ENCODE results near the gene HCN4.

DNA sequence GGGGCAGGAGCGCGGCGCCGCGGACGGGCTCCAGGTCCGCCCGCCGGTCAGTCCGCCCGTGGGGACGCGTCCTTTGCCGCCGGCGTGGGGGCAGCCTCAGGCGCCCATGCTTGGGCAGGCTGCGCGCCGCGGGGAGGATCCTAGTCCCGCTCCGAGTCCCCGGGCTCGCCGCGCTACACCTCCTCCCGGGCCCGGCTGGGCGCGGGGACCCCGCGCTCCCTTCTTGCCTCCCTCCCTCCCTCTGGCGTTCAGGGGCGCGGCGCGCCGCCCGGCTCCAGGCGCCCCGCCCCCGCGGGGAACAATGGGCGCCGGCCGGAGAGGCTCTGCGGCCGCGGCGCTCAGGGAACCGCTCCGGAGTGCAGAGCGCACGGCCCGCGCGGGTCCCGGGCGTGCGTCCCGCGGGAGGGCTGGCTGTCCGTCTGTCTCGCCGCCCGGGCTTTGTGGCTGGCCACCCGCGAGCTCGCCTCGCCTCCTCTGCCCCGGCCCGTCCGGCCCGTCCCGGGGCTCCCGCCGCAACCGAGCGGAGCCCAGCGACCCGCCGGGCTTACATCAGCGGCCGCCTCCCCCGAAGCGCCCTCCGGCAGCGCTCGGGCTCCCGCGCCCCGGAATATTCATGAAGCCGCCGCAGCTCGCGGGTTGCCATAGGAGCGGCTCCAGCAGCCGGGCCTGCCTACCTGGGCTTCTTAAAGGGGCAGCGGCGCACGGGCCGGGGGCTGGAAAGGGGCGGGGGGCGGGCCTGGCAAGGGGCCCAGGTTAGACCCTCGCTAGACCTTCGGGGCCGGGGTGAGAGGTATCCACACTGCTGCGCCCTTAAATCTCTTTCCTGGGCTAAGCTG is at the start of gene HCN4:
- TF ChIP-seq, protein P1, sequence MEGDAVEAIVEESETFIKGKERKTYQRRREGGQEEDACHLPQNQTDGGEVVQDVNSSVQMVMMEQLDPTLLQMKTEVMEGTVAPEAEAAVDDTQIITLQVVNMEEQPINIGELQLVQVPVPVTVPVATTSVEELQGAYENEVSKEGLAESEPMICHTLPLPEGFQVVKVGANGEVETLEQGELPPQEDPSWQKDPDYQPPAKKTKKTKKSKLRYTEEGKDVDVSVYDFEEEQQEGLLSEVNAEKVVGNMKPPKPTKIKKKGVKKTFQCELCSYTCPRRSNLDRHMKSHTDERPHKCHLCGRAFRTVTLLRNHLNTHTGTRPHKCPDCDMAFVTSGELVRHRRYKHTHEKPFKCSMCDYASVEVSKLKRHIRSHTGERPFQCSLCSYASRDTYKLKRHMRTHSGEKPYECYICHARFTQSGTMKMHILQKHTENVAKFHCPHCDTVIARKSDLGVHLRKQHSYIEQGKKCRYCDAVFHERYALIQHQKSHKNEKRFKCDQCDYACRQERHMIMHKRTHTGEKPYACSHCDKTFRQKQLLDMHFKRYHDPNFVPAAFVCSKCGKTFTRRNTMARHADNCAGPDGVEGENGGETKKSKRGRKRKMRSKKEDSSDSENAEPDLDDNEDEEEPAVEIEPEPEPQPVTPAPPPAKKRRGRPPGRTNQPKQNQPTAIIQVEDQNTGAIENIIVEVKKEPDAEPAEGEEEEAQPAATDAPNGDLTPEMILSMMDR (conservative IDR thresholded peaks at IDR 0.05 in 1 of 2, IDR thresholded peaks at IDR 0.05 in 1 of 2; ENCODE audit: extremely low read depth in 1 of 2, insufficient read depth in 1 of 2, low read depth in 1 of 2, low read length in 2 of 2): no peak
- no peak for TF ChIP-seq EZH2 (IDR thresholded peaks at IDR 0.05; ENCODE audit: borderline replicate concordance, low read length)

Measured in mammary epithelial cell (primary cell).